K562 treated with DMSO at 1 percent for 12 hours (cell line): ENCODE data around the gene CWC25. TPM values are rescaled to one million over a fixed set of nuclear protein-coding genes. Genes with fewer than 3 reads are reported as not detected.

Source experiments
- total RNA-seq: library from RNA; unstranded; fragments of 300-600 nt; gene quantifications from 2 replicates; pipeline ENCODE4 v1.2.3, GENCODE V29; 2022; ENCODE audit not compliant: insufficient read depth

Gene CWC25
- total RNA-seq, result 9.0 and 13.9 TPM in 2 replicates

GRCh38 chr17:38824899-38825761 lies at the start of gene CWC25:
Gene CWC25 (minus strand): TSS chr17:38825321. CDS start chr17:38825183, 138 bp downstream.

DNA sequence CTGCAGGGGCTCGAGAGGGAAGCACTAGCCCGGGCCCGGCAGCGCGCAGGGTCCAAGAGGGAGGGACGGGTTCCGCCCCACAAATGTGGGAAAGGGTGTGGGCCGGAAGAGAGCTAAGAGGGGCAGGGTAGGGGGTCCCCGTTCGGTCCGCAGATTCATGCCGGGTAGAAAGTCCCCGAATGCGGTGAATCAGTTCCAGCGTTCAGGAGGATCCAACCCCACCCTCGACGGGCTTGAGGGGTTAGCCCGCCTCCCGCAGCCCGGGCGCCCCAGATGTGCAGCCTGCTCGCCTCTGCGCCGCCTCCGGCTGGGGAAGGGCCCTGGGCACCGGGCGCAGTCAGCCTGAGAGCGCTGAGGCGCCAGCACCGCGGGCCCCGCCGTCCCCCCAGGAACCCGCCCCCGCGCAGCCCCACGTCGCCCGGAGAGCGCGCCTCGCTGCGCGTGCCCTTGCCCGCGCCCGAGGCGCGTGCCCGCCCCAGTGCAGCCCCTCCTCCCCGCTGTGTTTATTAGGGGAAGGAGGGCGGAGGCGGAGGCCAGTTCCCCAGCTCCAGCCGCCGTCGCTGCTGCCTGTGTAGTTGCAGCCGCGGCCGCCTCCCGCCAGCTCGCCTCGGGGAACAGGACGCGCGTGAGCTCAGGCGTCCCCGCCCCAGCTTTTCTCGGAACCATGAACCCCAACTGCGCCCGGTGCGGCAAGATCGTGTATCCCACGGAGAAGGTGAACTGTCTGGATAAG lies 44.6 kb upstream of the CWC25 start, which contains the start of gene LASP1:
Gene LASP1, plus strand, starts transcription at position 533 of the 733 bp plus-strand sequence. Its CDS starts 132 bp downstream, at position 665.

DNA sequence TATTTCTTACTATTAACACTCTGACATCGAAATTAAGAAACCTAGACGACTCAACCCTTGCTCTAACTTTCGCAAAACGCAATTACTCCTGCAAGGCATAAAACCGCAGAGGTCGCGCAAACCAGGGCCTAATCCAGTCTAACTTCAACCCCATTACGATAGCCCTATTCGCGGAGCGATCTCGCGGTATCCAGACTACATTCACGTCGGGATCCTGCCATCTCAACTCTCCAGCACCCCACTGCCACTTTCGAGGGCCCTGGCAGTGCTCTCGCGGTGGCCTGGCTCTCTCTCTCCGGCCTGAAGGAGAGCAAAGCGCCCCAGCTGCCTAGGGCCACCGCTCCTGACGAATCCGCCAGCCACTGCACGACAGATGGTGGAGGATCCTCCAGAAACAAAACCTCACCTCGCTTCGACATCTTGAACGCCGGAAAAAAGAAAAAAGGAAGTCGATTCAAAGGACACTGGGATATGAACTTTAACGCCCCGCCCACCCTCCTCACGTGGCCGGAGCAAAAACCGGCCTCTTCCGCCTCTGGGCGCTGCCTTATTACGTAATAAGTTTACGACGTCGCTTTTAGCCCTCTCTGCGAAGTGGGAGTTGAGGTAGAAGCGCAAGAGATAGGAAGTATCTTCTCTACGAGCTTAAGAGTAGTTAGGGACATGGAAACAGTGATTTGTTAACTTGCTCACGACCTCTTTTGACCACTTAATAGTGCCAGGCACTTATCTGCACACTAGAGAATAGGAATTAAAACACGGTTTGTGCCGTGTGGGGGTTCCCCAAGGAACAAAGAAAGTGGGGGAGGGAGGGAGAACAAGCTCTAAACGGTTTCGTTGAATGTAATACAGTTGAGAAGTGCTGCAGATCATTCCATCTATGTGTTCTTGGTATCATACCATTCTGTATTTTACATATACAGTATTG lies 28.4 kb upstream of the CWC25 start, which contains the start of gene RPL23:
Gene RPL23, minus strand, starts transcription at position 430 of the 928 bp plus-strand sequence. Its CDS starts 11 bp downstream, at position 419.

DNA sequence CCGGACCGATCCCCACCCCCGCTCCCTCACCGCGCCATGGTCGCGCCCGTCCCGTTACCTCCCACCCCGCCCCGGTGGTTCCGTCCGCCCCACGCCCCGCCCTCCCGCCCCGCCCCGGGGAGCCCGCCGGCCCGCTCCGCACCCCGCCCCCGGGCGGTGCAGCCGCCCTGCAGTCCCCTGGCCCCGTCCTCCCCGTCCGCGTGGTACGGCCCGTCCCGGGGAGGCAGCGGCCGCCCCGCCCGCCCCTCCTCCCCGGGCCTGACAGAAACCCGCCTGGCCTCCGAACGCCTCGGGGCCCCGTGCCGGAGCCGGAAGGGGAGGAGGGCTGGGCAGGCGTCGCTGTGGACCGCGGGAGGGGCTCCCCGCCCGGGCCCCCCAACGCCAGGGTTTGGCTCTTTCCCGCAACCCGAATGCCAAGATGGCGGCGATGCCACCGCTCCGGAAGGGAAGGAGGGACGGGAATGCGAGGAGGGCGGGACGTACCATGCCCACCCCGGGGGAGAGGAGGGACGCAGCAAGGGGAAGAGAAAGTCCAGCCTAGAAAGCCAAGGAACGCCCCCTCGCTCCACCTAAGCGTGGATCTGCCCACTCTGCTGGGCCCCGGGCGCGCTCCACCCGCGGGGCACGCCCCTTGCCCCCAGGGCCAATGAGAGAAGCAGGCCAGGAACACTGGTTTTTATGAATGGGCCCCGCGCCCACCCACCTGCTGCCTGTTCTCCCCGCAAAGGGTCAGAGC lies 25.5 kb downstream of the CWC25 start, which contains the start of gene PIP4K2B:
Gene PIP4K2B, minus strand, starts transcription at position 56 of the 736 bp plus-strand sequence. CDS start 132 bp downstream, outside the sequence.

GRCh38 chr17:38752308-38753070 lies 72.6 kb downstream of the CWC25 start, which contains the start of gene PSMB3:
Gene PSMB3 (plus strand): TSS chr17:38752741. CDS start chr17:38752827, 86 bp downstream.

Other genes with a start within 250 kb of the CWC25 start
- gene SRCIN1, start 219.4 kb downstream of the CWC25 start, total RNA-seq, result not detected in 2 replicates
- 2.7 and 4.6 TPM in 2 replicates for gene EPOP, start 150.4 kb downstream of the CWC25 start, total RNA-seq
- gene MLLT6, start 120.0 kb downstream of the CWC25 start, total RNA-seq, result 13.8 and 35.5 TPM in 2 replicates
- 16.0 and 22.7 TPM in 2 replicates for gene CISD3, start 95.0 kb downstream of the CWC25 start, total RNA-seq
- 14.9 and 27.4 TPM in 2 replicates for gene PCGF2, start 77.0 kb downstream of the CWC25 start, total RNA-seq
- gene PSMB3, start 72.6 kb downstream of the CWC25 start, total RNA-seq, result 416 and 604 TPM in 2 replicates
- 12.0 and 34.9 TPM in 2 replicates for gene PIP4K2B, start 25.8 kb downstream of the CWC25 start, total RNA-seq
- 2,823 and 3,691 TPM in 2 replicates for gene RPL23, start 28.4 kb upstream of the CWC25 start, total RNA-seq
- gene LASP1, start 44.7 kb upstream of the CWC25 start, total RNA-seq, result 85.3 and 158 TPM in 2 replicates
- not detected in 2 replicates for gene FBXO47, start 142.1 kb upstream of the CWC25 start, total RNA-seq